Natural killer cell (primary cell): ENCODE results near the gene SSR3. TPM values are rescaled to one million over a fixed set of nuclear protein-coding genes. Genes with fewer than 3 reads are reported as not detected.

Source experiments
- ATAC-seq, 3 donors: fragments of 150-1000 bp in 2 of 3; fragments of 200-7000 bp in 1 of 3; cut with Tn5 transposase; 1 replicate in 1 of 3; 2 replicates in 2 of 3; pipeline ENCODE4 v1.10.0; 2021; ENCODE audit warnings: mild to moderate bottlenecking in 2 of 3, moderate library complexity in 2 of 3
- DNase-seq, 2 donors: peaks; one replicate each; pipeline versions ENCODE4 v3.0.0 to v3.0.0-alpha.2; 2013 to 2021; ENCODE audit warnings: mixed read lengths in 1 of 2
- H3K27ac ChIP-seq: one replicate; pipeline ENCODE4 v1.5.1; 2013; ENCODE audit warnings: mild to moderate bottlenecking, low read length
- H3K27me3 ChIP-seq: one replicate; pipeline ENCODE4 v1.6.1; 2013; ENCODE audit warnings: low read length; ENCODE audit not compliant: control insufficient read depth, insufficient read depth
- H3K36me3 ChIP-seq: one replicate; pipeline ENCODE4 v1.6.1; 2013; ENCODE audit warnings: low read length; ENCODE audit not compliant: control insufficient read depth, insufficient read depth
- H3K4me1 ChIP-seq: one replicate; pipeline ENCODE4 v1.6.1; 2013; ENCODE audit warnings: low read length; ENCODE audit not compliant: control insufficient read depth, insufficient read depth
- H3K4me3 ChIP-seq: one replicate; pipeline ENCODE4 v1.5.1; 2013; ENCODE audit warnings: low read length
- H3K9me3 ChIP-seq: one replicate; pipeline ENCODE4 v1.6.1; 2013; ENCODE audit warnings: low read length; ENCODE audit not compliant: control insufficient read depth, insufficient read depth
- H3K27ac Mint-ChIP-seq, 2 donors: one replicate each; pipeline ENCODE4 v1.8.0; 2022; ENCODE audit warnings: mild to moderate bottlenecking in 2 of 2, mixed read lengths in 2 of 2, moderate library complexity in 1 of 2
- H3K27me3 Mint-ChIP-seq, 2 donors: one replicate each; pipeline ENCODE4 v1.8.0; 2022; ENCODE audit warnings: low read depth in 2 of 2, mixed read lengths in 2 of 2
- H3K36me3 Mint-ChIP-seq: one replicate; pipeline ENCODE4 v1.8.0; 2022; ENCODE audit warnings: mixed read lengths
- H3K4me1 Mint-ChIP-seq, 2 donors: one replicate each; pipeline ENCODE4 v1.8.0; 2022; ENCODE audit warnings: mixed read lengths in 2 of 2
- H3K4me3 Mint-ChIP-seq: one replicate; pipeline ENCODE4 v1.8.0; 2022; ENCODE audit warnings: mild to moderate bottlenecking, moderate library complexity, mixed read lengths
- H3K9me3 Mint-ChIP-seq, 2 donors: one replicate each; pipeline ENCODE4 v1.8.0; 2022; ENCODE audit warnings: mixed read lengths in 2 of 2
- CTCF ChIP-seq: fragments of 200-600 bp; IDR thresholded peaks from one replicate; pipeline ENCODE4 v1.8.0; 2022; ENCODE audit warnings: antibody characterized with exemption
- WGBS: methylation state at CpG from one replicate; pipeline ENCODE4 v1.1.7; 2013; ENCODE audit warnings: missing lambda C conversion rate; ENCODE audit not compliant: insufficient coverage; 5-methylcytosine and 5-hydroxymethylcytosine counted together
- intact Hi-C: fragments of 100-400 bp; cut with micrococcal nuclease; formaldehyde crosslinking; loops from one replicate; pipeline ENCODE4 v1.14.2; 2022
- total RNA-seq, 4 donors: library from RNA; stranded (reverse); fragments of 120-200 nt in 1 of 4; gene quantifications; one replicate each; pipeline versions ENCODE4 v1.2.3 to v1.2.4, GENCODE V29; 2013 to 2022

SSR3 gene
- total RNA-seq, 3 donors from 2014 or later (not counting 1 experiment from before 2014, with no cell fraction given) = 60.7 to 75.1 (median 63.0) TPM

- Mint-ChIP-seq H3K27ac (no peak overlapping the region), H3K27me3 (peaks cover 25 to 56% of the 10 kb centered on the region in 2 donors), H3K9me3 (no peaks in the 10 kb centered on the region), H3K4me1 (no peaks in the 10 kb centered on the region), H3K4me3 (no peak overlapping the region), H3K36me3 (peaks cover 7% of the 10 kb centered on the region)
- Histone ChIP-seq H3K36me3 (no peaks in the 10 kb centered on the region), H3K9me3 (no peaks in the 10 kb centered on the region), H3K4me1 (no peaks in the 10 kb centered on the region), H3K27me3 (peaks cover 5% of the 10 kb centered on the region), H3K27ac (no peak overlapping the region), H3K4me3 (no peak overlapping the region)
- ATAC-seq (no peak), DNase-seq (no peak)
- intact Hi-C loops = no loop called here
- TF ChIP-seq CTCF = no peak
Measured at GRCh38 chr3:156518726-156519125, 36.2 kb downstream of the SSR3 start.

GRCh38 chr3:156516961-156517360, 38.0 kb downstream of the SSR3 start:
- H3K4me3 Mint-ChIP-seq = no peak overlapping the region
- no peak overlapping the region for H3K27ac Mint-ChIP-seq
- no peak for TF ChIP-seq CTCF
- H3K4me1 Mint-ChIP-seq = no peaks in the 10 kb centered on the region
- WGBS = 0% methylated on average over 1 of the region's 1 CpG
- intact Hi-C loops = no loop called here
- no peak overlapping the region for H3K27ac ChIP-seq
- H3K9me3 ChIP-seq = no peaks in the 10 kb centered on the region
- H3K4me3 ChIP-seq = no peak overlapping the region
- H3K9me3 Mint-ChIP-seq = no peaks in the 10 kb centered on the region
- H3K27me3 ChIP-seq = no peaks in the 10 kb centered on the region
- DNase-seq = no peak
- H3K4me1 ChIP-seq = no peaks in the 10 kb centered on the region
- H3K36me3 Mint-ChIP-seq = no peaks in the 10 kb centered on the region
- no peak for ATAC-seq
- peaks cover 16 to 52% of the 10 kb centered on the region in 2 donors for H3K27me3 Mint-ChIP-seq
- H3K36me3 ChIP-seq = no peaks in the 10 kb centered on the region

- Histone ChIP-seq H3K27ac (no peak overlapping the region), H3K36me3 (no peaks in the 10 kb centered on the region), H3K9me3 (no peaks in the 10 kb centered on the region), H3K27me3 (no peaks in the 10 kb centered on the region), H3K4me1 (no peaks in the 10 kb centered on the region), H3K4me3 (no peak overlapping the region)
- H3K9me3 Mint-ChIP-seq = no peaks in the 10 kb centered on the region
- intact Hi-C loops = no loop called here
- no peaks in the 10 kb centered on the region for H3K36me3 Mint-ChIP-seq
- no peak overlapping the region for H3K27ac Mint-ChIP-seq
- no peak for TF ChIP-seq CTCF
- DNase-seq (no peak), ATAC-seq (no peak)
- H3K27me3 Mint-ChIP-seq = peaks cover 22 to 58% of the 10 kb centered on the region in 2 donors
- no peak overlapping the region for H3K4me3 Mint-ChIP-seq
- no peaks in the 10 kb centered on the region for H3K4me1 Mint-ChIP-seq
- 97% methylated on average over 3 of the region's 3 CpGs for WGBS
Measured at GRCh38 chr3:156516284-156516683, 38.6 kb downstream of the SSR3 start.

- Histone ChIP-seq H3K27me3 (no peaks in the 10 kb centered on the region), H3K36me3 (no peaks in the 10 kb centered on the region), H3K9me3 (no peaks in the 10 kb centered on the region), H3K27ac (no peak overlapping the region), H3K4me3 (no peak overlapping the region), H3K4me1 (no peaks in the 10 kb centered on the region)
- H3K9me3 Mint-ChIP-seq = no peaks in the 10 kb centered on the region
- WGBS = 93% methylated on average over 4 of the region's 5 CpGs
- TF ChIP-seq CTCF = no peak
- intact Hi-C loops = no loop called here
- no peaks in the 10 kb centered on the region for H3K4me1 Mint-ChIP-seq
- no peaks in the 10 kb centered on the region for H3K36me3 Mint-ChIP-seq
- DNase-seq = no peak
- no peak for ATAC-seq
- peaks cover 20 to 47% of the 10 kb centered on the region in 2 donors for H3K27me3 Mint-ChIP-seq
- no peak overlapping the region for H3K4me3 Mint-ChIP-seq
- no peak overlapping the region for H3K27ac Mint-ChIP-seq
Measured at GRCh38 chr3:156513619-156514018, 41.3 kb downstream of the SSR3 start.
